ENCODE measurements around the gene PLD1.

PLD1 gene

GRCh38 chr3:171556574-171557145 lies 253.6 kb downstream of the PLD1 start:
- DNase-seq: no peak

- DNase-seq: no peak
These were observed 254.1 kb downstream of the PLD1 start for GRCh38 chr3:171556148-171556547.

GRCh38 chr3:171553086-171553485 lies 257.2 kb downstream of the PLD1 start:
- DNase-seq: no peak

- DNase-seq: no peak
These were observed 257.8 kb downstream of the PLD1 start for GRCh38 chr3:171552531-171552930.

GRCh38 chr3:171551296-171551695 lies 259.0 kb downstream of the PLD1 start:
- no peak for DNase-seq

All from activated CD4-positive, CD25-positive, alpha-beta regulatory T cell treated with anti-CD3 and anti-CD28 coated beads, Interleukin-2, amount 50 U/mL, for 72 hours (primary cell).